Hippocampal formation (tissue), 2 donors: Measurements from ENCODE around the gene KISS1R.
"Not testable (repeated sequence)": the region's sequence is repeated elsewhere in the genome, so short reads cannot be mapped to it uniquely, and the experiment has no call there.

Experiments
- DNase-seq, 2 donors: peaks; one replicate each; lab custom pipeline; 2025; lab: John Stamatoyannopoulos, UW

KISS1R gene

GRCh38 chr19:917323-918151 is at the start of gene KISS1R:
KISS1R (plus strand) TSS chr19:917333; CDS start chr19:917503, 170 bp downstream.
- no peak for DNase-seq

GRCh38 chr19:867855-868457 is 49.2 kb upstream of the KISS1R start:
- DNase-seq: no peak

- no peak for DNase-seq
Observed at GRCh38 chr19:868458-869244, 48.5 kb upstream of the KISS1R start.

- no peak for DNase-seq
Observed at GRCh38 chr19:869245-870177, 47.6 kb upstream of the KISS1R start.

GRCh38 chr19:870314-870713 is 46.8 kb upstream of the KISS1R start:
- no peak for DNase-seq

GRCh38 chr19:870963-871401 is 46.2 kb upstream of the KISS1R start:
- DNase-seq: no peak

- DNase-seq: peak in 1 of 2 donors; percentile 8
Observed at GRCh38 chr19:871446-872265, 45.5 kb upstream of the KISS1R start.

GRCh38 chr19:872266-872951 is 44.7 kb upstream of the KISS1R start:
- DNase-seq: no peak

GRCh38 chr19:873084-873483 is 44.0 kb upstream of the KISS1R start:
- DNase-seq: no peak

GRCh38 chr19:873561-874041 is 43.5 kb upstream of the KISS1R start:
- DNase-seq: no peak

GRCh38 chr19:875265-875879 is 41.8 kb upstream of the KISS1R start:
- no peak for DNase-seq

- no peak for DNase-seq
Observed at GRCh38 chr19:876089-876488, 41.0 kb upstream of the KISS1R start.

- no peak for DNase-seq
Observed at GRCh38 chr19:876780-877314, 40.3 kb upstream of the KISS1R start.

GRCh38 chr19:877992-878660 is 39.0 kb upstream of the KISS1R start:
- DNase-seq: not testable (repeated sequence)

GRCh38 chr19:878751-879561 is 38.2 kb upstream of the KISS1R start:
- not testable (repeated sequence) for DNase-seq

- no peak for DNase-seq
Observed at GRCh38 chr19:879711-880438, 37.3 kb upstream of the KISS1R start.
